ENCODE results near the gene TAF1C. TPM values are rescaled to one million over a fixed set of nuclear protein-coding genes. Genes with fewer than 3 reads are reported as not detected.

Gene TAF1C
- total RNA-seq = 100 to 1,000 TPM in 2 of 7 donors, 10 to 100 TPM in 5; 60.3 to 133 (median 76.6) TPM
- polyA plus RNA-seq = 100 to 1,000 TPM in 1 of 3 donors, 10 to 100 TPM in 2; 31.4 to 125 (median 70.6) TPM
- long read RNA-seq, donor 1, partial matches to known transcripts = 0 of 1 reads
- long read RNA-seq, donor 1, other reads (novel, unspliced or antisense) = 0 of 1 reads
- long read RNA-seq, donor 2, full-length matches to known transcripts = 1 of 1 reads
- long read RNA-seq, donor 2, partial matches to known transcripts = 0 of 1 reads
- long read RNA-seq, donor 2, other reads (novel, unspliced or antisense) = 0 of 1 reads

- TF ChIP-seq POLR2AphosphoS5 (IDR thresholded peaks at IDR 0.05) (peak; percentile 91 to 93 (median 91)), POLR2A (IDR thresholded peaks at IDR 0.05) (no peak), CTCF (IDR thresholded peaks at IDR 0.05 in 8 of 11, conservative IDR thresholded peaks at IDR 0.05 in 3 of 11) (peak; percentile 94 to 100 (median 98))
- 2 to 6% (median 2%) methylated on average over 22 to 55 of the region's 55 CpGs for WGBS, 5 donors
- Histone ChIP-seq H3K4me3 (peak within 1 kb of the TSS; percentile 74 to 99 (median 92)), H3K36me3 (peaks cover 0 to 35% (median 18%) of the 10 kb centered on the region in 6 donors), H3K4me1 (peaks cover 0 to 53% (median 36%) of the 10 kb centered on the region in 6 donors), H3K27ac (peak within 1 kb of the TSS; percentile 62 to 90 (median 85)), H3K27me3 (replicated peaks in 1 of 7) (no peaks in the 10 kb centered on the region), H3K9me3 (no peaks in the 10 kb centered on the region)
- peak; percentile 98 for DNase-seq
- intact Hi-C loops (cut with DNase I; ENCODE audit: low total_unique reads) = no loop called here
These were observed at the start of gene TAF1C for GRCh38 chr16:84186685-84187437. Gene TAF1C (minus strand): TSS chr16:84187057. CDS start chr16:84184988, 2,069 bp downstream.

- TF ChIP-seq POLR2AphosphoS5 (IDR thresholded peaks at IDR 0.05) (no peak), CTCF (IDR thresholded peaks at IDR 0.05 in 8 of 11, conservative IDR thresholded peaks at IDR 0.05 in 3 of 11) (no peak), POLR2A (IDR thresholded peaks at IDR 0.05) (no peak)
- H3K9me3 ChIP-seq = no peaks in the 10 kb centered on the region
- H3K36me3 ChIP-seq = no peaks in the 10 kb centered on the region
- peaks cover 0 to 49% (median 0%) of the 10 kb centered on the region in 7 donors for H3K27me3 ChIP-seq (replicated peaks in 1 of 7)
- DNase-seq = no peak
- peaks cover 0 to 9% (median 5%) of the 10 kb centered on the region in 6 donors for H3K4me1 ChIP-seq
- intact Hi-C loops (cut with DNase I; ENCODE audit: low total_unique reads) = no loop called here
- no peak overlapping the region for H3K4me3 ChIP-seq
- H3K27ac ChIP-seq = no peak overlapping the region
- 64 to 71% (median 65%) methylated on average over 21 of the region's 21 CpGs for WGBS, 5 donors
These were observed 47.7 kb upstream of the TAF1C start for GRCh38 chr16:84234321-84235241.

GRCh38 chr16:84233748-84234147 lies 46.9 kb upstream of the TAF1C start:
- Histone ChIP-seq H3K9me3 (no peaks in the 10 kb centered on the region), H3K36me3 (no peaks in the 10 kb centered on the region), H3K27ac (no peak overlapping the region), H3K4me1 (peaks cover 0 to 2% (median under 1%) of the 10 kb centered on the region in 6 donors), H3K27me3 (replicated peaks in 1 of 7) (peaks cover 0 to 43% (median 0%) of the 10 kb centered on the region in 7 donors), H3K4me3 (no peak overlapping the region)
- TF ChIP-seq POLR2AphosphoS5 (IDR thresholded peaks at IDR 0.05) (no peak), POLR2A (IDR thresholded peaks at IDR 0.05) (no peak), CTCF (IDR thresholded peaks at IDR 0.05 in 8 of 11, conservative IDR thresholded peaks at IDR 0.05 in 3 of 11) (no peak)
- intact Hi-C loops (cut with DNase I; ENCODE audit: low total_unique reads) = no loop called here
- WGBS, 5 donors = 69 to 84% (median 78%) methylated on average over 9 of the region's 9 CpGs
- no peak for DNase-seq
